T47D (cell line): Measurements from ENCODE around the gene URI1.

ENCODE experiments used
- DNase-seq, 2 experiments: peaks; one replicate each; pipeline versions ENCODE4 v3.0.0 to v3.0.0-alpha.2; 2011 to 2012; ENCODE audit warnings: low read depth in 1 of 2, low spot score in 1 of 2
- JUND ChIP-seq: IDR thresholded peaks from 2 replicates; pipeline ENCODE4 v1.6.1; 2012; ENCODE audit warnings: low read depth
- in situ Hi-C: cut with HindIII; loops from 2 replicates; pipeline ENCODE4 v1.10.0; 2016; ENCODE audit warnings: low sequenced_read_pairs, low pct_unique_long_range_greater_than_20kb

URI1 gene

GRCh38 chr19:29992233-29992867 is 50.3 kb downstream of the URI1 start:
- no peak for DNase-seq
- in situ Hi-C loops = no loop called here

GRCh38 chr19:29999490-29999889 is 57.5 kb downstream of the URI1 start:
- TF ChIP-seq JUND = no peak
- no peak for DNase-seq
- in situ Hi-C loops = no loop called here

More at GRCh38 chr19:29992233-29992867, 50.3 kb downstream of the URI1 start:
- TF ChIP-seq JUND = no peak

GRCh38 chr19:30000862-30001261 is 58.8 kb downstream of the URI1 start:
- TF ChIP-seq JUND = no peak
- no peak for DNase-seq
- in situ Hi-C loops = no loop called here

- DNase-seq = no peak
- in situ Hi-C loops = no loop called here
- TF ChIP-seq JUND = no peak
These were observed 59.3 kb downstream of the URI1 start for GRCh38 chr19:30001301-30001700.

GRCh38 chr19:30001791-30002190 is 59.8 kb downstream of the URI1 start:
- in situ Hi-C loops = no loop called here
- DNase-seq = peak in 1 of 2 experiments; percentile 1

GRCh38 chr19:30003866-30004265 is 61.8 kb downstream of the URI1 start:
- in situ Hi-C loops = no loop called here
- no peak for TF ChIP-seq JUND
- no peak for DNase-seq

More at GRCh38 chr19:30001791-30002190, 59.8 kb downstream of the URI1 start:
- TF ChIP-seq JUND = no peak

GRCh38 chr19:30004403-30004802 is 62.4 kb downstream of the URI1 start:
- in situ Hi-C loops = no loop called here
- no peak for TF ChIP-seq JUND
- DNase-seq = no peak

GRCh38 chr19:30006207-30006606 is 64.2 kb downstream of the URI1 start:
- TF ChIP-seq JUND = no peak
- in situ Hi-C loops = no loop called here
- no peak for DNase-seq

- in situ Hi-C loops = no loop called here
- TF ChIP-seq JUND = no peak
- DNase-seq = no peak
These were observed 66.1 kb downstream of the URI1 start for GRCh38 chr19:30008169-30008568.

- no peak for DNase-seq
- in situ Hi-C loops = no loop called here
- no peak for TF ChIP-seq JUND
These were observed 67.0 kb downstream of the URI1 start for GRCh38 chr19:30009013-30009412.

GRCh38 chr19:30011051-30011578 is 69.1 kb downstream of the URI1 start:
- no peak for DNase-seq
- in situ Hi-C loops = no loop called here
- no peak for TF ChIP-seq JUND

GRCh38 chr19:30014770-30015169 is 72.7 kb downstream of the URI1 start:
- DNase-seq = no peak
- no peak for TF ChIP-seq JUND
- in situ Hi-C loops = no loop called here

GRCh38 chr19:30017172-30017571 is 75.1 kb downstream of the URI1 start:
- DNase-seq = no peak
- in situ Hi-C loops = no loop called here
- no peak for TF ChIP-seq JUND

- in situ Hi-C loops = no loop called here
- no peak for TF ChIP-seq JUND
- no peak for DNase-seq
These were observed 78.2 kb downstream of the URI1 start for GRCh38 chr19:30020189-30020588.
